ENCODE results near the gene HMOX2. TPM values are rescaled to one million over a fixed set of nuclear protein-coding genes. Genes with fewer than 3 reads are reported as not detected.

HMOX2 gene
- total RNA-seq, 1 experiment from 2014 or later: 55.1 TPM

- Histone ChIP-seq H3K4me2 (ENCODE audit: low read length) (no peak overlapping the region), H3K4me3 (replicated peaks in 1 of 2; ENCODE audit: low read depth in 1 of 2, low read length in 2 of 2) (no peak overlapping the region), H3K27me3 (ENCODE audit: insufficient read depth, low read length) (no peaks in the 10 kb centered on the region), H3K36me3 (ENCODE audit: control insufficient read depth in 1 of 2, insufficient read depth in 2 of 2, low read length in 2 of 2) (peaks cover 15 to 20% of the 10 kb centered on the region in 2 experiments; a peak in 3 of 4 replicates), H4K20me1 (ENCODE audit: insufficient read depth) (no peaks in the 10 kb centered on the region), H3K9me2 (ENCODE audit: insufficient read depth) (no peaks in the 10 kb centered on the region), H2AFZ (ENCODE audit: low read depth, low read length, poor library complexity, severe bottlenecking) (no peak overlapping the region), H3K79me2 (ENCODE audit: insufficient read depth, low read length) (no peaks in the 10 kb centered on the region), H3K9me3 (ENCODE audit: control insufficient read depth in 1 of 2, insufficient read depth in 1 of 2, low read depth in 1 of 2, low read length in 2 of 2) (no peaks in the 10 kb centered on the region), H3K9ac (ENCODE audit: low read length) (no peak overlapping the region), H3K27ac (ENCODE audit: low read depth, low read length) (no peak overlapping the region), H3K4me1 (ENCODE audit: control insufficient read depth in 1 of 2, insufficient read depth in 2 of 2, low read length in 2 of 2) (no peaks in the 10 kb centered on the region)
- TF ChIP-seq TCF7L2 (IDR thresholded peaks at IDR 0.05; ENCODE audit: borderline replicate concordance, extremely low read depth, insufficient read depth, insufficient read length) (no peak), EZH2 (IDR thresholded peaks at IDR 0.05) (no peak), POLR2A (IDR thresholded peaks at IDR 0.05; ENCODE audit: borderline replicate concordance, extremely low read depth, insufficient read depth, insufficient read length) (no peak), MAX (IDR thresholded peaks at IDR 0.05) (no peak), CBX3 (IDR thresholded peaks at IDR 0.05; ENCODE audit: low read depth) (no peak), FOSL1 (IDR thresholded peaks at IDR 0.05; ENCODE audit: low read depth) (no peak), POLR2AphosphoS5 (IDR thresholded peaks at IDR 0.05; ENCODE audit: low read depth, low read length) (no peak), CTCF (IDR thresholded peaks at IDR 0.05 in 2 of 3, conservative IDR thresholded peaks at IDR 0.05 in 1 of 3; ENCODE audit: borderline replicate concordance in 1 of 3, insufficient read depth in 1 of 3, low read depth in 2 of 3, low read length in 2 of 3) (no peak), ATF3 (IDR thresholded peaks at IDR 0.05) (no peak), CEBPB (IDR thresholded peaks at IDR 0.05; ENCODE audit: low read depth) (no peak), ZBTB33 (IDR thresholded peaks at IDR 0.05; ENCODE audit: extremely low read depth, insufficient replicate concordance, low read length) (no peak), REST (IDR thresholded peaks at IDR 0.05; ENCODE audit: low read depth) (no peak), ZNF274 (IDR thresholded peaks at IDR 0.05; ENCODE audit: low read depth, low read length) (no peak), YY1 (IDR thresholded peaks at IDR 0.05; ENCODE audit: extremely low read depth, insufficient replicate concordance, low read depth, low read length) (no peak), ZFX (IDR thresholded peaks at IDR 0.05) (no peak), SP1 (IDR thresholded peaks at IDR 0.05; ENCODE audit: low read depth) (no peak)
- no TSS peak for BruUV-seq (replicated peaks)
- ChIA-PET POLR2A (no interaction called here), RAD21 (ENCODE audit: low non-redundant PET in 1 of 2, low total read pairs in 2 of 2, uncharacterized antibody in 2 of 2, unreplicated experiment in 2 of 2) (no interaction called here), CTCF (no interaction called here)
- intact Hi-C loops (cut with micrococcal nuclease): loop anchor here (10.0 kb wide), 1 partner anchor 141 kb away; no protein-coding TSS in a partner anchor
- DNase-seq (ENCODE audit: low read depth, low spot score) (no peak), ATAC-seq (no peak)
These were observed 37.7 kb downstream of the HMOX2 start for GRCh38 chr16:4513881-4514280.

Data from HCT116 (cell line).